ENCODE measurements around the gene PLXDC2. TPM values are rescaled to one million over a fixed set of nuclear protein-coding genes. Genes with fewer than 3 reads are reported as not detected.

Gene PLXDC2
- total and polyA plus RNA-seq, 10 of the 15 experiments (the other 5 are each of a cell fraction or from before 2014, with no cell fraction given) = 0.05 to 1.8 (median 0.14) TPM; not detected in 2

DNA sequence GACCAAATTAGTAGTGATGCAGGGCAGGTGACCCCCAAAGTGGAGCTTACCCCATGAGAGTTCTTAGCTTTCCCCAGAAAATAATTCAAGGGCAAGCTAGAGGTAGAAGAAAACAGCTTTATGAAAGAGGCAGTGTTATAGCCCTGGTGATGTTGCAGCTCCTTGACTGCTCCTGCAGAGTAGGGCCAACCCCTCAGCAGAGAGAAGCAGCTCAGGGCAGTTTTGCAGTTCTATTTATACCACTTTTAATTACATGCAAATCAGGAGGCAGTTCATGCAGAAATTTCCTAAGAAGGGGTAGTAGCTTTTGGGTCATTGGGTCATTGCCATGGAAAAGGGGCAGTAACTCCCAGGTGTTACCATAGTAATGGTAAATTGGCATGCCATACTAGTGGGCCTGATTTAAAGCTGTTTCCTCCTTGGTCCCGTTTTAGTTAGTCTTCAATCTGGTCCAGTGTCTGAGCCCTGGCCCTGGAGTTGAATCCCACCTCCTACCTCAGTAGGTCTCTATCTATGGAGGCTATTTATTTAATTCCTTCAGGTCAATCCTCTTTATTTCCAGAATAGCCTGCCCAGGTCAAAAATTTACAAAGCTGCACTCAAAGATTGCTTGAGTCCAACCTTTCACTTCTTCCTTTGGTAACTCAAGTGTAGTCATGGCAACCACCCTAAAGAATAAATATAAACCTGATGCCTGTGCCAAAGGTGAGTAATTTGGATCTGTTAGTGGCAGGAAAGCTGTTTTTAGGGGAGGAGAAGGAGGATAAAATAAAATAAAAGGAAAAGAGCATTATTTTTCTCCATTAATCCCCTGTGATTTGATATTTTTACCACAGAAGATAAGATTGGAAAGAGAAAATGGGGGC, 29.5 kb downstream of the PLXDC2 start:
- Histone ChIP-seq H3K9ac (ENCODE audit: control insufficient read depth, insufficient read depth, low read length) (no peak overlapping the region), H3K36me3 (ENCODE audit: control insufficient read depth in 2 of 2, insufficient read depth in 2 of 2, low read length in 1 of 2) (no peaks in the 10 kb centered on the region)

DNA sequence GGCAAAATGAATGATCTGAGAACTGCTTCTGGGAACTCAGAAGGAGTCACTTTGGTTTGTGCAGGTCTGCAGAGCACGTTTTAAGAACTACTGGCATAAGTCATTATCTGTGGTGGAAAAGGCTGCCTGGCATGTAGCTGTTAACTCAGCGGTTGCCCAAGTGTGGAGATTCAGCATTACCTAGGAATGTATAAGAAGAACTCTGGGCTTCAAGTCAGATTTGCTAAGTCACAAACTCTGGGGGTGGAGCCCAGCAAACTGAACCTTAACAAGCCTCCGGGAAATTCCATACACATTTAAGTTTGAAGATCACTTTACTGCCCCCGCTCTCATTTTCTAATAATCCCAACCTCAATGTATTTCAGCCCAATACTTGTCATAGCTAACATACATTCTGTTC, 31.1 kb downstream of the PLXDC2 start:
- SMC1A ChIA-PET (ENCODE audit: uncharacterized antibody, unreplicated experiment) = no interaction called here

More for the DNA sequence above, 29.5 kb downstream of the PLXDC2 start:
- H3K27me3 ChIP-seq (replicated peaks in 1 of 2; ENCODE audit: control insufficient read depth in 2 of 2, insufficient read depth in 2 of 2, low read length in 1 of 2) = no peaks in the 10 kb centered on the region
- H3K27ac ChIP-seq (ENCODE audit: control insufficient read depth, insufficient read depth) = no peak overlapping the region
- no peaks in the 10 kb centered on the region for H4K20me1 ChIP-seq (ENCODE audit: control insufficient read depth, insufficient read depth)
- no peak for DNase-seq (ENCODE audit: low read depth, low spot score)
- H3K4me3 ChIP-seq = no peak overlapping the region
- SMC1A ChIA-PET (ENCODE audit: uncharacterized antibody, unreplicated experiment) = no interaction called here
- RAD21 ChIA-PET (ENCODE audit: unreplicated experiment) = no interaction called here
- ATAC-seq = no peak
- in situ Hi-C loops (cut with MboI) = no loop called here
- no peaks in the 10 kb centered on the region for H3K4me1 ChIP-seq (ENCODE audit: control insufficient read depth, insufficient read depth, low read length)
- intact Hi-C loops (cut with micrococcal nuclease; ENCODE audit: unreplicated experiment) = no loop called here
- peak; percentile 36; the same call in 1 of the 2 replicates for TF ChIP-seq BMI1 (IDR thresholded peaks at IDR 0.05; ENCODE audit: borderline replicate concordance)
- TF ChIP-seq, protein P1, sequence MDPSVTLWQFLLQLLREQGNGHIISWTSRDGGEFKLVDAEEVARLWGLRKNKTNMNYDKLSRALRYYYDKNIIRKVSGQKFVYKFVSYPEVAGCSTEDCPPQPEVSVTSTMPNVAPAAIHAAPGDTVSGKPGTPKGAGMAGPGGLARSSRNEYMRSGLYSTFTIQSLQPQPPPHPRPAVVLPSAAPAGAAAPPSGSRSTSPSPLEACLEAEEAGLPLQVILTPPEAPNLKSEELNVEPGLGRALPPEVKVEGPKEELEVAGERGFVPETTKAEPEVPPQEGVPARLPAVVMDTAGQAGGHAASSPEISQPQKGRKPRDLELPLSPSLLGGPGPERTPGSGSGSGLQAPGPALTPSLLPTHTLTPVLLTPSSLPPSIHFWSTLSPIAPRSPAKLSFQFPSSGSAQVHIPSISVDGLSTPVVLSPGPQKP (IDR thresholded peaks at IDR 0.05; ENCODE audit: low read depth, low read length) = no peak
- H2AFZ ChIP-seq (ENCODE audit: control insufficient read depth, low read depth, low read length) = no peak overlapping the region
- POLR2A ChIA-PET = no interaction called here
- no TSS peak for BruUV-seq (replicated peaks)
- no peaks in the 10 kb centered on the region for H3K9me3 ChIP-seq (replicated peaks; ENCODE audit: control insufficient read depth, insufficient read depth, low read length)
- no peak overlapping the region for H3K4me2 ChIP-seq (ENCODE audit: control insufficient read depth, insufficient read depth)
- WGBS (ENCODE audit: insufficient coverage, insufficient replicate concordance, low lambda C conversion rate, missing lambda C conversion rate) = 0% methylated on average over 1 of the region's 1 CpG
- FAIRE-seq = no peak
- CTCF ChIA-PET = interaction anchor here (0.5 to 1.0 kb wide), 3 partner anchors 70 to 243 kb away, joined by 3 read pairs; no protein-coding TSS in a partner anchor
- no peaks in the 10 kb centered on the region for H3K79me2 ChIP-seq (ENCODE audit: control insufficient read depth, insufficient read depth, low read length)

More for the DNA sequence above, 31.1 kb downstream of the PLXDC2 start:
- intact Hi-C loops (cut with micrococcal nuclease; ENCODE audit: unreplicated experiment) (no loop called here), in situ Hi-C loops (cut with MboI) (no loop called here)
- ChIA-PET RAD21 (ENCODE audit: unreplicated experiment) (no interaction called here), CTCF (no interaction called here), POLR2A (no interaction called here)
- BruUV-seq (replicated peaks) = no TSS peak
- Histone ChIP-seq H3K9ac (ENCODE audit: control insufficient read depth, insufficient read depth, low read length) (no peak overlapping the region), H4K20me1 (ENCODE audit: control insufficient read depth, insufficient read depth) (no peaks in the 10 kb centered on the region), H3K4me2 (ENCODE audit: control insufficient read depth, insufficient read depth) (no peak overlapping the region), H3K9me3 (replicated peaks; ENCODE audit: control insufficient read depth, insufficient read depth, low read length) (no peaks in the 10 kb centered on the region), H3K4me3 (no peak overlapping the region), H3K36me3 (ENCODE audit: control insufficient read depth in 2 of 2, insufficient read depth in 2 of 2, low read length in 1 of 2) (no peaks in the 10 kb centered on the region), H3K4me1 (ENCODE audit: control insufficient read depth, insufficient read depth, low read length) (no peaks in the 10 kb centered on the region), H3K27ac (ENCODE audit: control insufficient read depth, insufficient read depth) (no peak overlapping the region), H2AFZ (ENCODE audit: control insufficient read depth, low read depth, low read length) (no peak overlapping the region), H3K27me3 (replicated peaks in 1 of 2; ENCODE audit: control insufficient read depth in 2 of 2, insufficient read depth in 2 of 2, low read length in 1 of 2) (no peaks in the 10 kb centered on the region), H3K79me2 (ENCODE audit: control insufficient read depth, insufficient read depth, low read length) (no peaks in the 10 kb centered on the region)
- no peak for DNase-seq (ENCODE audit: low read depth, low spot score)
- TF ChIP-seq EED (IDR thresholded peaks at IDR 0.05; ENCODE audit: low read depth) (no peak), SUPT20H (IDR thresholded peaks at IDR 0.05; ENCODE audit: borderline replicate concordance, control insufficient read depth, low read depth, low read length) (no peak), YBX1 (IDR thresholded peaks at IDR 0.05) (no peak), SMC3 (IDR thresholded peaks at IDR 0.05; ENCODE audit: borderline replicate concordance, low read length) (no peak), ZBED1 (IDR thresholded peaks at IDR 0.05; ENCODE audit: borderline replicate concordance) (no peak), FOXK2 (IDR thresholded peaks at IDR 0.05) (no peak), ZNF384 (IDR thresholded peaks at IDR 0.05; ENCODE audit: borderline replicate concordance, low read depth, low read length) (no peak)
- TF ChIP-seq, protein P2, sequence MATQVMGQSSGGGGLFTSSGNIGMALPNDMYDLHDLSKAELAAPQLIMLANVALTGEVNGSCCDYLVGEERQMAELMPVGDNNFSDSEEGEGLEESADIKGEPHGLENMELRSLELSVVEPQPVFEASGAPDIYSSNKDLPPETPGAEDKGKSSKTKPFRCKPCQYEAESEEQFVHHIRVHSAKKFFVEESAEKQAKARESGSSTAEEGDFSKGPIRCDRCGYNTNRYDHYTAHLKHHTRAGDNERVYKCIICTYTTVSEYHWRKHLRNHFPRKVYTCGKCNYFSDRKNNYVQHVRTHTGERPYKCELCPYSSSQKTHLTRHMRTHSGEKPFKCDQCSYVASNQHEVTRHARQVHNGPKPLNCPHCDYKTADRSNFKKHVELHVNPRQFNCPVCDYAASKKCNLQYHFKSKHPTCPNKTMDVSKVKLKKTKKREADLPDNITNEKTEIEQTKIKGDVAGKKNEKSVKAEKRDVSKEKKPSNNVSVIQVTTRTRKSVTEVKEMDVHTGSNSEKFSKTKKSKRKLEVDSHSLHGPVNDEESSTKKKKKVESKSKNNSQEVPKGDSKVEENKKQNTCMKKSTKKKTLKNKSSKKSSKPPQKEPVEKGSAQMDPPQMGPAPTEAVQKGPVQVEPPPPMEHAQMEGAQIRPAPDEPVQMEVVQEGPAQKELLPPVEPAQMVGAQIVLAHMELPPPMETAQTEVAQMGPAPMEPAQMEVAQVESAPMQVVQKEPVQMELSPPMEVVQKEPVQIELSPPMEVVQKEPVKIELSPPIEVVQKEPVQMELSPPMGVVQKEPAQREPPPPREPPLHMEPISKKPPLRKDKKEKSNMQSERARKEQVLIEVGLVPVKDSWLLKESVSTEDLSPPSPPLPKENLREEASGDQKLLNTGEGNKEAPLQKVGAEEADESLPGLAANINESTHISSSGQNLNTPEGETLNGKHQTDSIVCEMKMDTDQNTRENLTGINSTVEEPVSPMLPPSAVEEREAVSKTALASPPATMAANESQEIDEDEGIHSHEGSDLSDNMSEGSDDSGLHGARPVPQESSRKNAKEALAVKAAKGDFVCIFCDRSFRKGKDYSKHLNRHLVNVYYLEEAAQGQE (IDR thresholded peaks at IDR 0.05; ENCODE audit: low read depth, low read length) = no peak
- no peak for ATAC-seq
- no peak for FAIRE-seq
- whole genome bisulfite sequencing (ENCODE audit: insufficient coverage, insufficient replicate concordance, low lambda C conversion rate, missing lambda C conversion rate) = 34% methylated on average over 4 of the region's 4 CpGs
